Prostate gland (tissue), 2 donors: Measurements from ENCODE around the gene LGALS1. TPM values are rescaled to one million over a fixed set of nuclear protein-coding genes. Genes with fewer than 3 reads are reported as not detected.
A peak's percentile ranks its signal among the peaks of the same experiment; 100 is the strongest.

ENCODE experiments used
- DNase-seq: peaks from one replicate; pipeline ENCODE4 v3.0.0-alpha.2; 2019; ENCODE audit warnings: low spot score
- H3K27ac ChIP-seq, 2 donors: fragments of 200-600 bp; sonication (generic); 2 replicates each; pipeline ENCODE4 v1.5.1; 2017 to 2019
- H3K27me3 ChIP-seq: fragments of 200-600 bp; sonication (generic); replicated peaks from 2 replicates; pipeline ENCODE4 v1.5.1; 2019; ENCODE audit not compliant: insufficient read depth
- H3K36me3 ChIP-seq, 2 donors: fragments of 200-600 bp; sonication (generic); 1 replicate in 1 of 2; 2 replicates in 1 of 2; pipeline versions ENCODE4 v1.5.1 to v1.8.1; 2017 to 2019
- H3K4me1 ChIP-seq: fragments of 200-600 bp; sonication (generic); replicated peaks from 2 replicates; pipeline ENCODE4 v1.5.1; 2019
- H3K4me3 ChIP-seq, 2 donors: fragments of 200-600 bp; sonication (generic); 2 replicates each; pipeline ENCODE4 v1.5.1; 2017 to 2019
- H3K9me3 ChIP-seq: fragments of 200-600 bp; sonication (generic); 2 replicates; pipeline ENCODE4 v1.5.1; 2017
- CTCF ChIP-seq, 4 experiments: fragments of 200-600 bp in 2 of 4; fragments of 450-650 bp in 2 of 4; sonication (generic) in 2 of 4; IDR thresholded peaks; 1 replicate in 3 of 4; 2 replicates in 1 of 4; pipeline ENCODE4 v1.5.1; 2016 to 2019; ENCODE audit warnings: antibody characterized with exemption in 4 of 4, mild to moderate bottlenecking in 2 of 4, moderate library complexity in 2 of 4
- POLR2A ChIP-seq: fragments of 450-650 bp; IDR thresholded peaks from one replicate; pipeline ENCODE4 v1.6.1; 2016; ENCODE audit warnings: antibody characterized with exemption, mild to moderate bottlenecking
- POLR2AphosphoS5 ChIP-seq: sonication (generic); formaldehyde crosslinking; IDR thresholded peaks from one replicate; pipeline ENCODE4 v1.6.1; 2017; ENCODE audit warnings: antibody characterized with exemption
- WGBS: methylation state at CpG from one replicate; pipeline ENCODE4 v1.1.5; 2018; 5-methylcytosine and 5-hydroxymethylcytosine counted together
- intact Hi-C: fragments of 100-400 bp; cut with DNase I; formaldehyde crosslinking; loops from one replicate; pipeline ENCODE4 v1.14.2; 2022
- total RNA-seq, 2 donors: library from RNA; depleted of rRNA; stranded (reverse); fragments of >200 nt; gene quantifications; one replicate each; pipeline ENCODE4 v1.1.0, GENCODE V29; 2016

The LGALS1 gene
- total RNA-seq, 2 donors from 2014 or later, result 365 to 1,063 TPM

DNA sequence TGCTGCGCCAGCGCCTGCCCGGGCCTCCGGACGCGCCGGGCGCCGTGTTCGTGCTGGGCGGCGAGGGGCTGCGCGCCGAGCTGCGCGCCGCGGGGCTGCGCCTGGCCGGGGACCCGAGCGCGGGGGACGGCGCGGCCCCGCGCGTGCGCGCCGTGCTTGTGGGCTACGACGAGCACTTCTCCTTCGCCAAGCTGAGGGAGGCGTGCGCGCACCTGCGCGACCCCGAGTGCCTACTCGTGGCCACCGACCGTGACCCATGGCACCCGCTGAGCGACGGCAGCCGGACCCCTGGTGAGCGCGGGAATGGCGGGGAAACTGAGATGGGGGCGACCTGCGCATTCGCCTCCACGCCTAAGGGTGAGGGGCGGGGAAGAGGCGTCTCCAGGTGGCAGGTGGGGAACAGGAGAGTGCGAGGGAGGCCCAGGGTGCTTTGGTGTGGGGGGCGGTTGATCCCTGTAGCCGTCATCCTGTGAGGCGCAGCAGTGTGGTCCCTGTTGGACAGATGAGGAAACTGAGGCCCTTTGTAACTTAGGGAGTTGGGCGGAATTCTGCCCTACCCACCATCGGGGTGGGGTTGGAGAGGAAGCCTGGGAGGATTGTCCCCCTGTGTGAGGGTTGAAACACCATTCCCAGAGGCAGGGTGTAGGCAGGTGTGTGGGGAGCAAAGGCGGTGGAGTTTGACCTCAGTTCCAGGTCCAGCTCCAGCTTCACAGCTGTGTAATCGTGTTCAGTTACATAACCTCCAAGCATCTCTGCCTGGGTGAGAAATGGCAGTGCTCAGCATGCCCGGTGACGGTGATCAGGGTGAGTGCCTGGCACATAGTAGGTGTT lies 16.2 kb upstream of the LGALS1 start:
- Histone ChIP-seq H3K27ac (no peak overlapping the region), H3K4me3 (peak overlapping the region; percentile 49 to 62), H3K4me1 (peaks cover 3% of the 10 kb centered on the region), H3K27me3 (no peaks in the 10 kb centered on the region), H3K36me3 (no peaks in the 10 kb centered on the region), H3K9me3 (no peaks in the 10 kb centered on the region)
- 4% methylated on average over 35 of the region's 68 CpGs for WGBS
- intact Hi-C loops, result no loop called here
- no peak for DNase-seq
- TF ChIP-seq POLR2A, result no peak
- no peak for TF ChIP-seq CTCF (IDR thresholded peaks at IDR 0.05)
- no peak for TF ChIP-seq POLR2AphosphoS5

- Histone ChIP-seq H3K27me3 (no peaks in the 10 kb centered on the region), H3K4me3 (peak overlapping the region in 1 of 2 donors; percentile 62), H3K27ac (no peak overlapping the region), H3K4me1 (peaks cover 3% of the 10 kb centered on the region), H3K36me3 (no peaks in the 10 kb centered on the region), H3K9me3 (no peaks in the 10 kb centered on the region)
- WGBS, result 76% methylated on average over 14 of the region's 14 CpGs
- no peak for DNase-seq
- TF ChIP-seq POLR2A (no peak), CTCF (IDR thresholded peaks at IDR 0.05) (no peak), POLR2AphosphoS5 (no peak)
- intact Hi-C loops, result no loop called here
These were observed 15.3 kb upstream of the LGALS1 start for GRCh38 chr22:37659897-37660708.

DNA sequence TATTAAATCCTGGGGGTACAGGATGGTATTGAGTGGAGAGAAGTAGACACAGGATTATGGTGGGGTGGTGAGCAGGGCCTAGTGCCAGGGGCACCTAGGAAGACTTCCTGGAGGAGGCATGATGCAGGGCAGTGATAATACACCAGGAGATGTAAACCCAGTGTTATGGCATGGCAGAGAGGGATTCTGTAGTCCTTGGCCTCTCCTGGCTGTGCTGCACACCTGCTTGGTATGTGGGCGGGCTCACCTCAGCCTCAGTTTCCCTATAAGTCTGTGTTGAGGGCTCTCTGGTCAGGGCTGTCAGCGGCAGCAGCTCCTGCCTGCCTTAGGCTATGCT lies 14.8 kb upstream of the LGALS1 start:
- DNase-seq, result no peak
- H3K9me3 ChIP-seq, result no peaks in the 10 kb centered on the region
- H3K27ac ChIP-seq, result peak overlapping the region in 1 of 2 donors; percentile 22
- intact Hi-C loops, result no loop called here
- WGBS, result 64% methylated on average over 2 of the region's 2 CpGs
- H3K36me3 ChIP-seq, result no peaks in the 10 kb centered on the region
- peaks cover 3% of the 10 kb centered on the region for H3K4me1 ChIP-seq
- TF ChIP-seq POLR2AphosphoS5 (no peak), CTCF (IDR thresholded peaks at IDR 0.05) (no peak), POLR2A (no peak)
- no peaks in the 10 kb centered on the region for H3K27me3 ChIP-seq
- H3K4me3 ChIP-seq, result no peak overlapping the region

DNA sequence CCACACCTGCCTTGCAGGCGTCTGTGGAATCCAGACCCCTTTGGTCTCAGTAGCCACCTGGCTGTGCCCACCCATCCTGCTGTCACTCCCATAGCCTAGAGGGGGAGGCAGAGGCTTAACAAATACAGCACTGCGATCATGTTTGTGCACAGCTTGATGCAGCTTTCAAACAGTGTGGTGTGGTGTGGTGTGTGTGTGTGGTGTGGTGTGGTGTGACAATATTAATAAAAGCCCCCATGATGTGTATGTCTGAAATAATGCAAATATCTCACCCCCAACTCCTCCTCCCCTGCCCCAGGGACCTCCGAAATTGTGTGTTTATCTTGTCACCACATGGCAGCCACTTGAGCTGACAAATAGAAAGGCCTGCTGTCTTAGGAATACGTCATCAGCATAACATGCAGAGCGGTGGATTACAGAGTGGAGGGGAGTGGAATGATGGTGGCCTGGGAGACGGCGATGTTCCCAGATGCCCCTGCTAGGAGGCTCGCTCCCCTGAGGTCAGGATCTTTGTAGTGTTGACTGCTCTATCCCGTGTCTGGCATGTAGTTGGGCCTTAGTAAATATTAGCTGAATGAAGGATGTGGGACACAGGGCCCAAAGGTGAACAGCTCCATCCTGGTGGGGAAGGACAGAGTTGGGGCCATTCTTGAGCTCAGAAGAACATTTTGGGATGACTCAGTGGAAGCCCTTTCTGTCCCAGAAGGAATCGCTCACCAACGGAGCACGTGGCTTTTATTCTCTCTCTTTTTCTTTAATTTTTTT lies 14.1 kb upstream of the LGALS1 start:
- H3K4me3 ChIP-seq, result no peak overlapping the region
- H3K9me3 ChIP-seq, result no peaks in the 10 kb centered on the region
- no peaks in the 10 kb centered on the region for H3K36me3 ChIP-seq
- peak; percentile 15 for TF ChIP-seq POLR2AphosphoS5
- TF ChIP-seq CTCF (IDR thresholded peaks at IDR 0.05), result peak in 2 of 4 experiments; percentile 38 to 48
- TF ChIP-seq POLR2A, result no peak
- H3K27ac ChIP-seq, result peak overlapping the region; percentile 1 to 22
- H3K27me3 ChIP-seq, result no peaks in the 10 kb centered on the region
- intact Hi-C loops, result no loop called here
- peaks cover 3% of the 10 kb centered on the region for H3K4me1 ChIP-seq
- no peak for DNase-seq
- 34% methylated on average over 11 of the region's 12 CpGs for WGBS
